GM19240 (cell line): ENCODE measurements around the gene MDP1.
A peak's percentile ranks its signal among the peaks of the same experiment; 100 is the strongest.

Experiments
- DNase-seq: peaks from one replicate; pipeline ENCODE4 v3.0.0; 2011; ENCODE audit warnings: low spot score; ENCODE audit not compliant: insufficient read length

MDP1 gene

GRCh38 chr14:24215495-24216344 is at the start of gene MDP1:
Gene MDP1, minus strand, starts transcription at chr14:24216066. Its CDS starts 111 bp downstream, at chr14:24215955.
- DNase-seq: peak; percentile 84

- DNase-seq: no peak
Measured at GRCh38 chr14:24264298-24264697, 48.4 kb upstream of the MDP1 start.

- no peak for DNase-seq
Measured at GRCh38 chr14:24263848-24264247, 48.0 kb upstream of the MDP1 start.

GRCh38 chr14:24262821-24263733 is 47.2 kb upstream of the MDP1 start, which contains the start of gene TGM1:
Gene TGM1, minus strand, starts transcription at chr14:24263177. Its CDS starts 825 bp downstream, at chr14:24262352.
- DNase-seq: no peak

GRCh38 chr14:24261969-24262327 is 46.1 kb upstream of the MDP1 start:
- DNase-seq: no peak

GRCh38 chr14:24261256-24261968 is 45.5 kb upstream of the MDP1 start:
- no peak for DNase-seq

- no peak for DNase-seq
Measured at GRCh38 chr14:24260780-24261157, 44.9 kb upstream of the MDP1 start.

GRCh38 chr14:24260026-24260779 is 44.3 kb upstream of the MDP1 start:
- DNase-seq: no peak

- DNase-seq: no peak
Measured at GRCh38 chr14:24259282-24260025, 43.6 kb upstream of the MDP1 start.

GRCh38 chr14:24258548-24259265 is 42.8 kb upstream of the MDP1 start:
- no peak for DNase-seq

- no peak for DNase-seq
Measured at GRCh38 chr14:24258119-24258518, 42.3 kb upstream of the MDP1 start.

GRCh38 chr14:24256960-24257359 is 41.1 kb upstream of the MDP1 start:
- DNase-seq: no peak

- no peak for DNase-seq
Measured at GRCh38 chr14:24255931-24256711, 40.3 kb upstream of the MDP1 start.

- no peak for DNase-seq
Measured at GRCh38 chr14:24255438-24255837, 39.6 kb upstream of the MDP1 start.

- DNase-seq: no peak
Measured at GRCh38 chr14:24254630-24255392, 38.9 kb upstream of the MDP1 start.

- no peak for DNase-seq
Measured at GRCh38 chr14:24253936-24254335, 38.1 kb upstream of the MDP1 start.

- DNase-seq: no peak
Measured at GRCh38 chr14:24252289-24253124, 36.6 kb upstream of the MDP1 start.
